GM10847 (cell line): ENCODE measurements around the gene LINC01488.

Experiments used
- POLR2A ChIP-seq: IDR thresholded peaks from 2 replicates; pipeline ENCODE4 v1.6.1; 2011; ENCODE audit not compliant: insufficient read length; ENCODE audit errors: extremely low read depth

Gene LINC01488

GRCh38 chr11:69481393-69481844, at the start of gene LINC01488:
Gene LINC01488, plus strand, starts transcription at chr11:69481663.
- TF ChIP-seq POLR2A, result no peak

DNA sequence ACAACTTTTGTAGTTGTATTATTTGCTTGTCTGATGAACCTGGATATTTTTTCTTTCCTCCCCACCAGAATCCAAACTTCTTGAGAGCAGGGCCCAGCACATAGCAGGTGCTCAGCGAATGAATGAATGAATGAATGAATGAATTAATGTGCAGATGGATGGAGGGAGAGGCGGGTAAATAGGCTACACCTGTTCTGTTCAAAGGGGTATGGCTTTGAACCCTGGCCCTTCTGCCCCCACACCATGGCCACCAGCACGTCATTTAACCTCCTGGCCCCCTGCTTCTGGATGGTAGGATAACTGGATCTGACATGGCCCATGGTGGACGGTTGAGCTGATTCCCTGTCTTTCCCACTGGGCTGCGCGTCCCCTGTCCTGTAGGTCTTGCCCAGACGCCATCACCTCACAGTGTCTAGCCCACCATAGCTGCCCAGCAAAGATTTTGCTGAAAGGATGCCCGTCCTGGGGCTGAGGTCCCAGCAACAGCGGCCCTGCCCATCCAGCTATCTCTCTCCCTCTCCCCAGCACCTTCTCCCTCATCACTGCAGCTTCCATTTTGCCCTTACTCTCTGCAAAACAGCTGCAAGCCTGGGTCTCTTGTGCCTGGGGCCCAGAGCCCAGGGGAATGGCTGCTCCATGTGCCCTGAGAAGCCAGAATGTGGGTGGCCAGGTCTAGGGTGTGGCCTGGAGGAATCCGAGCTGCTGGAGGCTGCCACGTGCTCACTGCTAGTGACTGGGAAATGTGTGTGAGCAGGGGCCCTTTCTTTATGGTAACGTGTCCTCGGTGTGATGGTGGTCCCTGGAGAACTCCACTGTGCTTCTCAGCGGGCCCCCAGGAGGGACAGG, 49.3 kb upstream of the LINC01488 start:
- no peak for TF ChIP-seq POLR2A

DNA sequence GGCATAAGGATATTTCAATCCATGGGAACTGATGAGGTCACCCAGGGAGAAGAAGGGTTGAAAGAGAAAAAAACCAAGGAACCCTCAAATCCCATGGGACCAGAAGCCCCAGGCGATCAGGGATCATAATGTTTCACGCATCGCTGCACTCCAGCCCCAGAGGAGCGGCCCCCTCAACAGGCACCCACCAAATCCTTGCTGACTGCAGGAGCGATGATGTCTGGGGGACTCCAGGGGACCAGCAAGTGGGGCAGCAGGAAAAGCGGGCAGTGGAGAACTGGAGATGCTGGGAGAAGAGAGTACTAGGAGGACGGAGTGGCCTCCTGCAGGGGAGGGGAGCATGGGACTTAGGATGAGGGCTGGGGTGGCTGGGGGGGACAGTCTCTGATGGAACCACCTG, 47.7 kb upstream of the LINC01488 start:
- no peak for TF ChIP-seq POLR2A

- no peak for TF ChIP-seq POLR2A
Measured at GRCh38 chr11:69434471-69434931, 47.0 kb upstream of the LINC01488 start.

DNA sequence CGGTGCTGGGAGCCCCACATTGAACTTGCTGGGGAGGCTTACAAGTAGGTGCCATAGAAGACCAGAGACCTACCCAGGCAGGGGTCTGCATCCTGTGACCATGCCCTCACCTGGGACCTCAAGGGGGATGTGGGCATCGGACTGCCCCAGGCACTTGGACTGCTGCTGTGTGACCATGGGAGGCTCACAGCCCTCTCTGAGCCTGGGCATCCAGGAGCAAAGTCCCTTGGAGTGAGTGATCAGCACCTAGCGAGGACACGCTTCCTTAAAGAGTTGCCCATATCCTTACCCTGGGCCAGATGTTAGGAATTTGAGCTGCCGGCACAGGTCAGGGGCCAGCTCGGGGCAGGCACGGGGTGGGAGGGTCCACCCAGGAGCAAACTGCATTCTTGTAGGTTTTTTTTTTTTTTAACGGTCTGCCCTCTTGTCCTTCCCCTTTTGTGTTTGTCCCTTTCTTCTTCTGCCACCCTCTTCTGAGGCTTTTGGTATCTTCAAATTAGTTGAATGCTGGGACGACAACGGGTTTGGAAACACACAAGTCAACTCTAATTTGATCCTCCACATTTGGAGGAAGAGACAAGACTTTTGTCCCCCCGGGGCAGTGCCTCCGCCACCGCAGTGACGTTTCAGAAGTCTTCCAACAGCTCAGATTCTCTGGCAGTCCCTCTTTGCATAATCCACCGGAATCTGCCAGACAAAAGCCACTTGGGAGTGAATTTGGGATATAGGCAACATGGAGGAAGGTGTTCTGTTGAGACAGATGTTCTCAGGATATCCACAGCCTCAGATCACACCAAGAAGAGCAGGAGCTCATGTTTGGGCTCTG, 46.1 kb upstream of the LINC01488 start:
- no peak for TF ChIP-seq POLR2A

DNA sequence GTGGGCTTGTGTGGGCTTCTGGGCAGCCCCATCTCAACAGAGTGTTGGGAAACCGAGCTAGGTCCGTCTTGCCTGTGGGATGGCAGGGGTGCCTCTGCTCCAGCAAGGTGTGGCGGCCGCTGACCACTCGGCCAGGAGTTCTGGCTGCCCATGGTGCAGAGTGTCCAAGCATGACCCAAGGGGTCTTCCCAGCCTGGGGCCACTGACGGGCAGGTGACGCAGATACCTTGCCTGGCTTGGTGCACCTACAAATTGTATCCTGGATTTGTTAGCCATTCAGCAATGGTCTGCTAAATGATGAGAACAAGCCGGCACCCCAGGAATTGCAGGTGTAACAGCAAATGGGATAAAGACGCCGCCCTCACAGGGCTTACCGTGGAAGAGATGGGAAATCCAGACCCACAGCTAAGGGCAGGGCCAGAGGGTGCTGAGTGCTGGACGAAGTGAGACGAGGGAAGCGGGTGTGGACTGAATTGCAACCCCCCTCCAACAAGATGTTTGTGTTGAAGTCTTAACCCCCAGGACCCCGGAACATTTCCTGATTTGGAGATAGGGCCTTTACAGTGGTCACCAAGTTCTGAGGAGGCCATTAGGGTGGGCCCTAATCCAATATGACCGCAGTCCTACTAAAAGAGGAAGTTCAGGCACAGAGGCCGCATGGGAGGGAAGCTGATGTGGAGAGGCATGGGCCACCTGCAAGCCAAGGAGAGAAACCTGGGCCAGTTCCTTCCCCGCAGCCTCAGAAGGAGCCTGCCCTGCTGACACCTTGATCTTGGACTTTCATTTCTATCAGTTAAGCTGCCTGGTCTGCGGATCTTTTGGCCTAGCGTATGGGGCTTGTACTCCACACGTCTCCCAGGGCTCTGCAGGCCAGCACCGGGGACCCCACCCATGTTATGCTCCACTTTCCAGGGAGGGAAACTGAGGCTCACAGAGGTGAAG, 45.2 kb upstream of the LINC01488 start:
- TF ChIP-seq POLR2A, result no peak

DNA sequence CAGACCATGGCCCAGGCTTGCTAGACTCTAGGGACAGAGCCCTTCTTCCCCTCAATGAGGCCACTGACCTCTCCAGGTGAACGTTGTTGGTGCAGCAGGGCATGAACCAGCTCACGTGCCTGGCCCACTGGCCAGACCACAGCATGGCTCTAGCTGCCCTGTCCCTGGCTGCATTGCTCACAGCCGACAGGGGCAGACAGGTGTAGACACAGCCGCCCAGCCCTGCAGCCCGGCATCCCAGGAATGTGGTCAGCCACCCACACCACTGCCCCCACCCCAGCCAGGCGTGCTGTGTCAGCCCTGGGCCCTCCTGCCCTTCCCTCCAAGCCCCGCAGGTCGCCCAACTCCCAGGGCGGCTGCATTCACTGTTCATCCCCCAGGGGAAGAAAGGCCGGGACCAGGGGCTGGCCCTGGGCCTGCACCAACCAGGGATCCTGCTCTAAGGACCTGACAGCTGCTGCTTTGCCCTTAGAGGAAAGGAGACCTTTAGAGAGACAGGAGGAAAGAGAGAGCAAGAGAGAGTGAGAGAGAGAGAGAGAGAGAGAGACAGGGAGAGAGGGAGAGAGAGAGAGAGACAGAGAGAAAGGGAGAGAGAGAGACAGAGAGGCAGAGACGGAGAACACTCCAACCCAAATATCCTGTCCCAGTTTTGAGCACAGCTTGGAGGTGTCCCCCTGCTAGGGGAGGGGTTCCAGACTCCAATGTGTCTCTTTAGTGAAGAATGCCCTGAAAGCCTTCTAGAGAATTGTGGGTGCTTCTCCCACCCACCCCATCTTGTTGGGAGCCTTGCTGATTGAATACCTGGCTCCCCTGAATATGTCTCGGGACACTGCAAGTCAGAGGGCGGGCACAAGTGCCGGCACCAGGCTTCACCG, 44.2 kb upstream of the LINC01488 start:
- no peak for TF ChIP-seq POLR2A

DNA sequence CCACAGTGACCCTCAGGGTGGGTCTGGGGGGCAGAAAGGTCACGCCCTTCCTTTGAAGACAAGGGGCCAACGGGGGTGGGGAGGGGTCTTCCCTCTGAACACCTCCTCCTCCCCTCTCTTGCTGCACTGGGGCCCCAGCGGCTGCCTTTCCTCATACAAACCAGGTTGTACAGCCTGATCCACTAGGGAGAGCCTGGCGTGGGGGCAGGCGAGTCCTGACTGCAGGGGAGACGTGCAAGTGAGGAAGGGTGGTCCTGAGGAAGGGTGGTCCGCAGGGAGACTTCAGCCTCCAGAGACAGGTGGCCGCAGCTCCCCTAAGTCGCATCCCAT, 43.6 kb upstream of the LINC01488 start:
- no peak for TF ChIP-seq POLR2A

- TF ChIP-seq POLR2A, result no peak
Measured at GRCh38 chr11:69438286-69438920, 43.1 kb upstream of the LINC01488 start.

DNA sequence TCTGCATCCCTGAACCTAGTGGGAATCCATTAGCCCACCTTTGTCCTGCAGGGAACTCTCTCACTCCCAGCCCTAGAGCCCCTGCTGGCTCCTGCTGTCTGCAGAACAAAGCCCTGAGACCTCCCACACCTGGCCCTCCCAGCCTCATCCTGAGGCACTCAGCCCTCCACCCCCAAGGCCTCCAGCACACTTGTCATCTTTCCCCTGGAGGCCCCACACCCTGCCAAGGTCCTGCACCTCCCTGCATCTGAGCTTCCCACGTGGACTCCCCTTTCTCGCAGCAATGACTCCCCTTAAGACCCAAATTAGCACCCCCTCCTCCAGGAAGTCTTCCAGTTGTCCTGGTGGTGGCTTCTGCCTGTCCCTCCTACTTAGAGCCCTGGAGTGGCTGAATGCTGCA, 42.3 kb upstream of the LINC01488 start:
- TF ChIP-seq POLR2A, result no peak

GRCh38 chr11:69439651-69440464, 41.6 kb upstream of the LINC01488 start:
- no peak for TF ChIP-seq POLR2A

- TF ChIP-seq POLR2A, result no peak
Measured at GRCh38 chr11:69440876-69441275, 40.6 kb upstream of the LINC01488 start.
